Neural cell (in vitro differentiated cells): ENCODE data around the gene ZNF574. TPM values are rescaled to one million over a fixed set of nuclear protein-coding genes. Genes with fewer than 3 reads are reported as not detected.

Experiments used
- H2AFZ ChIP-seq: fragments of 200-600, 300-800 bp; sonication (generic), shearing (Covaris generic); 2 replicates; pipeline ENCODE4 v1.6.0; 2014; ENCODE audit warnings: low read depth, mild to moderate bottlenecking, antibody characterized with exemption, low read length, moderate library complexity
- H3F3A ChIP-seq: fragments of 200-600 bp; shearing (Covaris generic); 2 replicates; pipeline ENCODE4 v1.6.1; 2016; ENCODE audit warnings: mild to moderate bottlenecking, moderate library complexity, mixed read lengths, antibody characterized with exemption, low read length; ENCODE audit not compliant: insufficient read depth, poor library complexity, severe bottlenecking
- H3K27ac ChIP-seq: fragments of 200-600, 300-800 bp; sonication (generic), shearing (Covaris generic); 2 replicates; pipeline ENCODE4 v1.5.1; 2014; ENCODE audit warnings: mild to moderate bottlenecking, low read length, moderate library complexity
- H3K27me3 ChIP-seq: fragments of 300-800, 200-600 bp; sonication (generic), shearing (Covaris generic); 2 replicates; pipeline ENCODE4 v1.6.0; 2014; ENCODE audit warnings: mild to moderate bottlenecking, low read depth, low read length, moderate library complexity; ENCODE audit not compliant: insufficient read depth
- H3K36me3 ChIP-seq: fragments of 300-800, 200-600 bp; sonication (generic), shearing (Covaris generic); 2 replicates; pipeline ENCODE4 v1.5.1; 2014; ENCODE audit warnings: mild to moderate bottlenecking, antibody characterized with exemption, low read length, moderate library complexity; ENCODE audit not compliant: insufficient read depth
- H3K4me2 ChIP-seq: fragments of 300-800, 200-600 bp; sonication (generic), shearing (Covaris generic); 2 replicates; pipeline ENCODE4 v1.6.0; 2014; ENCODE audit warnings: mild to moderate bottlenecking, low read length
- H3K4me3 ChIP-seq: fragments of 300-800, 200-600 bp; sonication (generic), shearing (Covaris generic); 2 replicates; pipeline ENCODE4 v1.5.1; 2014; ENCODE audit warnings: mild to moderate bottlenecking, low read length, moderate library complexity
- H3K79me2 ChIP-seq: fragments of 200-600 bp; shearing (Covaris generic); replicated peaks from 2 replicates; pipeline ENCODE4 v1.6.0; 2014; ENCODE audit warnings: mild to moderate bottlenecking, low read length, moderate library complexity; ENCODE audit not compliant: insufficient read depth
- H3K9ac ChIP-seq: fragments of 300-800, 200-600 bp; sonication (generic), shearing (Covaris generic); 2 replicates; pipeline ENCODE4 v1.6.1; 2016; ENCODE audit warnings: mild to moderate bottlenecking, low read length, mixed read lengths
- H3K9me2 ChIP-seq: fragments of 200-600 bp; shearing (Covaris generic); 2 replicates; pipeline ENCODE4 v1.6.1; 2016; ENCODE audit warnings: mild to moderate bottlenecking, low read length, mixed read lengths; ENCODE audit not compliant: insufficient read depth
- H3K9me3 ChIP-seq: fragments of 200-600, 300-800 bp; sonication (generic), shearing (Covaris generic); 2 replicates; pipeline ENCODE4 v1.6.1; 2016; ENCODE audit warnings: mild to moderate bottlenecking, mixed run types, low read length, moderate library complexity, mixed read lengths
- H4K20me1 ChIP-seq: fragments of 200-600 bp; shearing (Covaris generic); 2 replicates; pipeline ENCODE4 v1.6.1; 2016; ENCODE audit warnings: mild to moderate bottlenecking, mixed run types; ENCODE audit not compliant: insufficient read depth
- EP300 ChIP-seq: fragments of 450-650 bp; conservative IDR thresholded peaks from 2 replicates; pipeline ENCODE4 v1.6.1; 2014; ENCODE audit warnings: antibody characterized with exemption, mild to moderate bottlenecking, moderate library complexity; ENCODE audit not compliant: poor library complexity, severe bottlenecking
- EZH2 ChIP-seq: fragments of 200-600, 300-800 bp; shearing (Covaris generic), sonication (generic); IDR thresholded peaks from 2 replicates; pipeline ENCODE4 v1.6.1; 2014; ENCODE audit warnings: antibody characterized with exemption, low read length, borderline replicate concordance, mild to moderate bottlenecking; ENCODE audit not compliant: insufficient read depth, poor library complexity, severe bottlenecking
- MXI1 ChIP-seq: fragments of 450-650 bp; conservative IDR thresholded peaks from 2 replicates; pipeline ENCODE4 v1.6.1; 2014; ENCODE audit warnings: antibody characterized with exemption, mild to moderate bottlenecking; ENCODE audit not compliant: poor library complexity, severe bottlenecking
- POLR2AphosphoS5 ChIP-seq: IDR thresholded peaks from 2 replicates; pipeline ENCODE4 v1.6.1; 2012
- RAD21 ChIP-seq: fragments of 450-650 bp; conservative IDR thresholded peaks from 2 replicates; pipeline ENCODE4 v1.6.1; 2014; ENCODE audit warnings: antibody characterized with exemption, mild to moderate bottlenecking, moderate library complexity
- SMC3 ChIP-seq: fragments of 450-650 bp; conservative IDR thresholded peaks from 2 replicates; pipeline ENCODE4 v1.6.1; 2014; ENCODE audit warnings: antibody characterized with exemption, mild to moderate bottlenecking, moderate library complexity; ENCODE audit not compliant: poor library complexity
- TAF1 ChIP-seq: IDR thresholded peaks from 2 replicates; pipeline ENCODE4 v1.6.1; 2012; ENCODE audit warnings: low read depth
- polyA plus RNA-seq: library from polyadenylated mRNA; depleted of rRNA; stranded (reverse); fragments of >200 nt; gene quantifications from 2 replicates; pipeline ENCODE4 v1.2.3, GENCODE V29; 2014
- TF ChIP-seq, protein P1 (sequence below): fragments of 450-650 bp; IDR thresholded peaks from 2 replicates; pipeline ENCODE4 v1.5.1; 2014; ENCODE audit warnings: antibody characterized with exemption, mild to moderate bottlenecking, moderate library complexity; ENCODE audit not compliant: poor library complexity, severe bottlenecking
- TF ChIP-seq, protein P2 (sequence below): IDR thresholded peaks from 2 replicates; pipeline ENCODE4 v1.6.1; 2012; ENCODE audit warnings: borderline replicate concordance

Gene ZNF574
- polyA plus RNA-seq, 1 donor from 2014 or later, result 7.0 TPM

DNA sequence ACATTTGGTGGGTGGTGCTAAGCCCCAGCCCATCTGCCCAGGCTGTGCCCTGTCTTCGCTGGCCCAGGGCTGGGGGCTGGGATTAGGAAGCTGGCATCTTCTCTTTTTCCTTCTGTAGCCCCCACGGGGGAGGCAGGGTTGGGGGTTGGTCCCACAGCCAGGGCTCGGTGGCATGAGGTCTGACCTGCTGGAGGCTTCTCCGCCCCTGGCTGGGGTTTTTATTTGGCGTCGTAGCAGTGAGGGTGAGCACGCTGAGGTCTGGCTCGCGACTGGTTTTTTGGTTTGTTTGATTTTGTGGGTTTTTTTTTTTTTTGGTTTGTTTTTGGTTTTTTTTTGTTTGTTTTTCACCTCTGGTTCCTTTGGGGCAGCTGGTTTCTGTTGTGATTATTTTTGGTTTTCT lies 14.7 kb downstream of the ZNF574 start:
- H3K27ac ChIP-seq, result no peak overlapping the region
- no peak for TF ChIP-seq TAF1
- TF ChIP-seq MXI1, result no peak
- no peak for TF ChIP-seq EP300
- TF ChIP-seq, protein P1, sequence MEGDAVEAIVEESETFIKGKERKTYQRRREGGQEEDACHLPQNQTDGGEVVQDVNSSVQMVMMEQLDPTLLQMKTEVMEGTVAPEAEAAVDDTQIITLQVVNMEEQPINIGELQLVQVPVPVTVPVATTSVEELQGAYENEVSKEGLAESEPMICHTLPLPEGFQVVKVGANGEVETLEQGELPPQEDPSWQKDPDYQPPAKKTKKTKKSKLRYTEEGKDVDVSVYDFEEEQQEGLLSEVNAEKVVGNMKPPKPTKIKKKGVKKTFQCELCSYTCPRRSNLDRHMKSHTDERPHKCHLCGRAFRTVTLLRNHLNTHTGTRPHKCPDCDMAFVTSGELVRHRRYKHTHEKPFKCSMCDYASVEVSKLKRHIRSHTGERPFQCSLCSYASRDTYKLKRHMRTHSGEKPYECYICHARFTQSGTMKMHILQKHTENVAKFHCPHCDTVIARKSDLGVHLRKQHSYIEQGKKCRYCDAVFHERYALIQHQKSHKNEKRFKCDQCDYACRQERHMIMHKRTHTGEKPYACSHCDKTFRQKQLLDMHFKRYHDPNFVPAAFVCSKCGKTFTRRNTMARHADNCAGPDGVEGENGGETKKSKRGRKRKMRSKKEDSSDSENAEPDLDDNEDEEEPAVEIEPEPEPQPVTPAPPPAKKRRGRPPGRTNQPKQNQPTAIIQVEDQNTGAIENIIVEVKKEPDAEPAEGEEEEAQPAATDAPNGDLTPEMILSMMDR, result no peak
- TF ChIP-seq, protein P2, sequence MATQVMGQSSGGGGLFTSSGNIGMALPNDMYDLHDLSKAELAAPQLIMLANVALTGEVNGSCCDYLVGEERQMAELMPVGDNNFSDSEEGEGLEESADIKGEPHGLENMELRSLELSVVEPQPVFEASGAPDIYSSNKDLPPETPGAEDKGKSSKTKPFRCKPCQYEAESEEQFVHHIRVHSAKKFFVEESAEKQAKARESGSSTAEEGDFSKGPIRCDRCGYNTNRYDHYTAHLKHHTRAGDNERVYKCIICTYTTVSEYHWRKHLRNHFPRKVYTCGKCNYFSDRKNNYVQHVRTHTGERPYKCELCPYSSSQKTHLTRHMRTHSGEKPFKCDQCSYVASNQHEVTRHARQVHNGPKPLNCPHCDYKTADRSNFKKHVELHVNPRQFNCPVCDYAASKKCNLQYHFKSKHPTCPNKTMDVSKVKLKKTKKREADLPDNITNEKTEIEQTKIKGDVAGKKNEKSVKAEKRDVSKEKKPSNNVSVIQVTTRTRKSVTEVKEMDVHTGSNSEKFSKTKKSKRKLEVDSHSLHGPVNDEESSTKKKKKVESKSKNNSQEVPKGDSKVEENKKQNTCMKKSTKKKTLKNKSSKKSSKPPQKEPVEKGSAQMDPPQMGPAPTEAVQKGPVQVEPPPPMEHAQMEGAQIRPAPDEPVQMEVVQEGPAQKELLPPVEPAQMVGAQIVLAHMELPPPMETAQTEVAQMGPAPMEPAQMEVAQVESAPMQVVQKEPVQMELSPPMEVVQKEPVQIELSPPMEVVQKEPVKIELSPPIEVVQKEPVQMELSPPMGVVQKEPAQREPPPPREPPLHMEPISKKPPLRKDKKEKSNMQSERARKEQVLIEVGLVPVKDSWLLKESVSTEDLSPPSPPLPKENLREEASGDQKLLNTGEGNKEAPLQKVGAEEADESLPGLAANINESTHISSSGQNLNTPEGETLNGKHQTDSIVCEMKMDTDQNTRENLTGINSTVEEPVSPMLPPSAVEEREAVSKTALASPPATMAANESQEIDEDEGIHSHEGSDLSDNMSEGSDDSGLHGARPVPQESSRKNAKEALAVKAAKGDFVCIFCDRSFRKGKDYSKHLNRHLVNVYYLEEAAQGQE, result no peak
- no peak for TF ChIP-seq RAD21
- TF ChIP-seq POLR2AphosphoS5, result no peak
- no peak for TF ChIP-seq SMC3
- no peak for TF ChIP-seq EZH2
- no peak overlapping the region for H2AFZ ChIP-seq
- no peaks in the 10 kb centered on the region for H4K20me1 ChIP-seq
- no peaks in the 10 kb centered on the region for H3K9me2 ChIP-seq
- H3K4me2 ChIP-seq, result no peak overlapping the region
- no peaks in the 10 kb centered on the region for H3K27me3 ChIP-seq
- H3K9me3 ChIP-seq, result no peaks in the 10 kb centered on the region
- no peak overlapping the region for H3K4me3 ChIP-seq
- H3K79me2 ChIP-seq, result no peaks in the 10 kb centered on the region
- peaks cover 9% of the 10 kb centered on the region for H3K36me3 ChIP-seq
- H3K9ac ChIP-seq, result no peak overlapping the region
- H3F3A ChIP-seq, result no peaks in the 10 kb centered on the region

DNA sequence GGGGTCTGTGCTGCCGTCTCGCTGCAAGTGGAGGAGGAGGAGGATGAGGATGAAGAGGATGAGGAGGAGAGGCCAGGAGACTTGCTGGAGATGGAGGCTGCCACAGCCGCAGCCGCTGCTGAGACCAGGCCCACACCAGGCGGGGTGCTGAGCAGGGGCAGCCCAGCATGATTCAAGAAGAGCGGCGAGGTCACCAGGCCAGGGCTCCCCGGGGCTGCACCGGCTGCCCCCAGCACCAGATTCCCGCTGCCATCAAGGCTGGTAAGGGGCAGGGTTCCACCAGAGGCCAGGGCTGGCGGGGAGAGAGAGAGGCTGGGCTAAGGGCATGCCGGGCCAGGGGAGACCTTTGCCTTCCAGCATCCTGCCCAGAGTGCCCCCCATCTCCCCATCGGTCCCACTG lies 15.3 kb downstream of the ZNF574 start:
- no peaks in the 10 kb centered on the region for H3K9me2 ChIP-seq
- no peaks in the 10 kb centered on the region for H3K27me3 ChIP-seq
- H3K27ac ChIP-seq, result no peak overlapping the region
- H3K9ac ChIP-seq, result no peak overlapping the region
- peaks cover 9% of the 10 kb centered on the region for H3K36me3 ChIP-seq
- H3K4me2 ChIP-seq, result no peak overlapping the region
- no peaks in the 10 kb centered on the region for H4K20me1 ChIP-seq
- no peak overlapping the region for H3K4me3 ChIP-seq
- H3F3A ChIP-seq, result no peaks in the 10 kb centered on the region
- H3K79me2 ChIP-seq, result no peaks in the 10 kb centered on the region
- no peaks in the 10 kb centered on the region for H3K9me3 ChIP-seq
- TF ChIP-seq RAD21 (no peak), MXI1 (no peak), EP300 (no peak), EZH2 (no peak), TAF1 (no peak), SMC3 (no peak), POLR2AphosphoS5 (no peak)
- TF ChIP-seq, protein P2, result no peak
- TF ChIP-seq, protein P1, result no peak
- H2AFZ ChIP-seq, result no peak overlapping the region
